ENCODE measurements around the gene PDCD6IP.

PDCD6IP gene

DNA sequence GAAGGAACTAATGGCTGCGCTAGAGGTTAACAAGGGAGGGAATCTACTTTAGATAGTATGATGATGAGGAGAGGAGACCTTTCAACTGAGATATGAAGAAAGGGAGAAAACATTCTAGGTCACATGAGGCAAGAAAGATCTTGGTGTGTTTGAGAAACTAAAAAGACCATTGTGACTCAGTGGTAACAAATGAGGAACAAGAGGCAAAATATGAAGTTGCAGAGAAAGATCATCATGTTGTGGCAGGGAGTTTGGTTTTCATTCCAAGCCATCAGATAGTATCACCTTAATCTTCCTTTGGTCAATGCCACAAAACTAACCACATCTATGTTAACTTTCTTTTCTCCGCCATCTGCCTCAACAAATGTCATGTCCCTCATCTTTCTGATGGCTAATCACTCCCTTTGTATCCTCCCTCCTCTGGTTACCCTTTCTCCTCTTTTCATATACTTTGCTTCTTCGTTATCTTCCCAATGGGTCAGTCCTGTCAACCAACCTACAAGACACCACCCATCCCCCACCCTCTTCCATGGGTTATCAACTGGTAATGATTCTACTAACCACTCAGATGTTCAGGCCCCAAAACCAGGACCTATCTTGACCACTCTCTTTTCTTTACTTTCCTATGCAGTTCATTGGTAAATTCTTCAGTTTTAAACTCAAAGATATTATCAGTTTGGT lies 2.4 kb upstream of the PDCD6IP start:
- Histone ChIP-seq H3F3A (ENCODE audit: control insufficient read depth, insufficient read depth) (no peaks in the 10 kb centered on the region), H3K36me3 (ENCODE audit: control insufficient read depth, low read length) (peaks cover 16% of the 10 kb centered on the region), H3K4me1 (ENCODE audit: control insufficient read depth, low read length) (peaks cover 36% of the 10 kb centered on the region), H3K79me2 (ENCODE audit: control insufficient read depth, low read length) (peaks cover 26% of the 10 kb centered on the region), H3K9me3 (ENCODE audit: control insufficient read depth, insufficient read depth, low read length) (no peaks in the 10 kb centered on the region), H3K4me3 (ENCODE audit: low read length) (no peak overlapping the region), H3K9me2 (replicated peaks; ENCODE audit: control insufficient read depth, low read length) (no peaks in the 10 kb centered on the region), H3K4me2 (ENCODE audit: low read length) (no peak overlapping the region), H4K20me1 (ENCODE audit: control insufficient read depth, insufficient read depth, low read depth, low read length) (no peaks in the 10 kb centered on the region), H3K27ac (ENCODE audit: low read depth, low read length) (no peak overlapping the region), H3K27me3 (ENCODE audit: control insufficient read depth, low read length) (no peaks in the 10 kb centered on the region)
- TF ChIP-seq, protein P1, sequence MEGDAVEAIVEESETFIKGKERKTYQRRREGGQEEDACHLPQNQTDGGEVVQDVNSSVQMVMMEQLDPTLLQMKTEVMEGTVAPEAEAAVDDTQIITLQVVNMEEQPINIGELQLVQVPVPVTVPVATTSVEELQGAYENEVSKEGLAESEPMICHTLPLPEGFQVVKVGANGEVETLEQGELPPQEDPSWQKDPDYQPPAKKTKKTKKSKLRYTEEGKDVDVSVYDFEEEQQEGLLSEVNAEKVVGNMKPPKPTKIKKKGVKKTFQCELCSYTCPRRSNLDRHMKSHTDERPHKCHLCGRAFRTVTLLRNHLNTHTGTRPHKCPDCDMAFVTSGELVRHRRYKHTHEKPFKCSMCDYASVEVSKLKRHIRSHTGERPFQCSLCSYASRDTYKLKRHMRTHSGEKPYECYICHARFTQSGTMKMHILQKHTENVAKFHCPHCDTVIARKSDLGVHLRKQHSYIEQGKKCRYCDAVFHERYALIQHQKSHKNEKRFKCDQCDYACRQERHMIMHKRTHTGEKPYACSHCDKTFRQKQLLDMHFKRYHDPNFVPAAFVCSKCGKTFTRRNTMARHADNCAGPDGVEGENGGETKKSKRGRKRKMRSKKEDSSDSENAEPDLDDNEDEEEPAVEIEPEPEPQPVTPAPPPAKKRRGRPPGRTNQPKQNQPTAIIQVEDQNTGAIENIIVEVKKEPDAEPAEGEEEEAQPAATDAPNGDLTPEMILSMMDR (IDR thresholded peaks at IDR 0.05; ENCODE audit: low read depth, low read length, poor library complexity, severe bottlenecking): no peak
- TF ChIP-seq EZH2phosphoT487 (IDR thresholded peaks at IDR 0.05; ENCODE audit: borderline replicate concordance, low read length): no peak

DNA sequence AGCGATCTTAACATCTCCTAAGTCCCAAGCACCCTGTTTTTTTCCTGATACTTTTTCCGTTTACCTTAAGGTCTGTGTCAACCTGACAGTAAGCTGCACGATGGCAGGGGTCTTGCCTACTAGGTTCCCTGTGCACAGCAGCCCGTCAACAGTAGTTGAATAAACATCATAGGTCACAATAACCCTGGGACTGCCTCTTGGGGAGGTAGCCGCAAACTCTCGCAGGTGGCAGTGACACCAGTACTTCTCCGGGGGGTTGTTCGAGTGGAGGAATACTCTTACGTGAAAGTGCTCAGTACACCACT lies 365 bp upstream of the PDCD6IP start:
- no peak for TF ChIP-seq EZH2phosphoT487 (IDR thresholded peaks at IDR 0.05; ENCODE audit: borderline replicate concordance, low read length)
- TF ChIP-seq, protein P1 (IDR thresholded peaks at IDR 0.05; ENCODE audit: low read depth, low read length, poor library complexity, severe bottlenecking): no peak
- H3K36me3 ChIP-seq (ENCODE audit: control insufficient read depth, low read length): peaks cover 34% of the 10 kb centered on the region
- H3F3A ChIP-seq (ENCODE audit: control insufficient read depth, insufficient read depth): no peaks in the 10 kb centered on the region
- peak overlapping the region; percentile 46; the same call in 1 of the 2 replicates for H3K27ac ChIP-seq (ENCODE audit: low read depth, low read length)
- no peaks in the 10 kb centered on the region for H3K27me3 ChIP-seq (ENCODE audit: control insufficient read depth, low read length)
- H3K4me2 ChIP-seq (ENCODE audit: low read length): peak overlapping the region; percentile 85
- H3K9me3 ChIP-seq (ENCODE audit: control insufficient read depth, insufficient read depth, low read length): no peaks in the 10 kb centered on the region
- peaks cover 36% of the 10 kb centered on the region for H3K4me1 ChIP-seq (ENCODE audit: control insufficient read depth, low read length)
- H3K9me2 ChIP-seq (replicated peaks; ENCODE audit: control insufficient read depth, low read length): no peaks in the 10 kb centered on the region
- H4K20me1 ChIP-seq (ENCODE audit: control insufficient read depth, insufficient read depth, low read depth, low read length): no peaks in the 10 kb centered on the region
- H3K4me3 ChIP-seq (ENCODE audit: low read length): peak overlapping the region; percentile 82
- H3K79me2 ChIP-seq (ENCODE audit: control insufficient read depth, low read length): peaks cover 46% of the 10 kb centered on the region

- Histone ChIP-seq H3F3A (ENCODE audit: control insufficient read depth, insufficient read depth) (no peaks in the 10 kb centered on the region), H3K79me2 (ENCODE audit: control insufficient read depth, low read length) (peaks cover 57% of the 10 kb centered on the region), H3K4me3 (ENCODE audit: low read length) (peak overlapping the region; percentile 82), H3K4me1 (ENCODE audit: control insufficient read depth, low read length) (peaks cover 47% of the 10 kb centered on the region), H3K27ac (ENCODE audit: low read depth, low read length) (peak overlapping the region; percentile 46; the same call in 1 of the 2 replicates), H3K4me2 (ENCODE audit: low read length) (peak overlapping the region; percentile 85), H3K9me3 (ENCODE audit: control insufficient read depth, insufficient read depth, low read length) (no peaks in the 10 kb centered on the region), H4K20me1 (ENCODE audit: control insufficient read depth, insufficient read depth, low read depth, low read length) (no peaks in the 10 kb centered on the region), H3K27me3 (ENCODE audit: control insufficient read depth, low read length) (no peaks in the 10 kb centered on the region), H3K36me3 (ENCODE audit: control insufficient read depth, low read length) (peaks cover 45% of the 10 kb centered on the region), H3K9me2 (replicated peaks; ENCODE audit: control insufficient read depth, low read length) (no peaks in the 10 kb centered on the region)
- no peak for TF ChIP-seq EZH2phosphoT487 (IDR thresholded peaks at IDR 0.05; ENCODE audit: borderline replicate concordance, low read length)
- TF ChIP-seq, protein P1 (IDR thresholded peaks at IDR 0.05; ENCODE audit: low read depth, low read length, poor library complexity, severe bottlenecking): no peak
These were observed 747 bp downstream of the PDCD6IP start for GRCh38 chr3:33799202-33799551.

Data from DOHH2 (cell line).